Caco-2 (cell line): Measurements from ENCODE around the gene SLC25A21. TPM values are rescaled to one million over a fixed set of nuclear protein-coding genes. Genes with fewer than 3 reads are reported as not detected.
"Not testable (repeated sequence)": the region's sequence is repeated elsewhere in the genome, so short reads cannot be mapped to it uniquely, and the experiment has no call there.

ENCODE experiments used
- BruUV-seq: library from RNA; stranded (reverse); fragments of 400-500 nt; replicated peaks from 2 replicates; lab custom pipeline; 2021; lab: Mats Ljungman, UMichigan
- CTCF ChIA-PET: fragments of 300-600 bp; sonication (Branson Sonifier 250); formaldehyde crosslinking; loops from one replicate; lab custom pipeline; 2022; ENCODE audit warnings: antibody characterized with exemption; lab: Charles Lee
- POLR2A ChIA-PET: fragments of 300-600 bp; sonication (Branson Sonifier 250); formaldehyde crosslinking; loops from one replicate; lab custom pipeline; 2022; ENCODE audit warnings: antibody characterized with exemption; lab: Charles Lee
- DNase-seq, 2 experiments: peaks; one replicate each; pipeline versions ENCODE4 v3.0.0 to v3.0.0-alpha.2; 2020 to 2022
- H3K27me3 ChIP-seq: replicated peaks from 2 replicates; pipeline ENCODE4 v1.6.0; 2011; ENCODE audit warnings: low read length; ENCODE audit not compliant: control insufficient read depth, insufficient read depth
- H3K36me3 ChIP-seq: 2 replicates; pipeline ENCODE4 v1.5.1; 2011; ENCODE audit warnings: low read length; ENCODE audit not compliant: control insufficient read depth, insufficient read depth
- H3K4me1 ChIP-seq: fragments of 250-450 bp; sonication (Bioruptor Pico); 2 replicates; pipeline ENCODE4 v1.5.1; 2020; ENCODE audit warnings: mild to moderate bottlenecking
- H3K4me3 ChIP-seq: 2 replicates; pipeline ENCODE4 v1.5.1; 2011; ENCODE audit warnings: low read depth, mild to moderate bottlenecking, control low read depth, low read length
- H3K9me3 ChIP-seq: fragments of 250-450 bp; sonication (Bioruptor Pico); 2 replicates; pipeline ENCODE4 v1.5.1; 2020; ENCODE audit warnings: mild to moderate bottlenecking, moderate library complexity
- H3K27ac Mint-ChIP-seq: one replicate; pipeline ENCODE4 v1.8.0; 2022; ENCODE audit warnings: mixed read lengths; ENCODE audit not compliant: unreplicated experiment
- H3K27me3 Mint-ChIP-seq: one replicate; pipeline ENCODE4 v1.8.0; 2022; ENCODE audit warnings: mixed read lengths; ENCODE audit not compliant: insufficient read depth, unreplicated experiment
- H3K36me3 Mint-ChIP-seq: one replicate; pipeline ENCODE4 v1.8.0; 2022; ENCODE audit warnings: mild to moderate bottlenecking, mixed read lengths; ENCODE audit not compliant: insufficient read depth, unreplicated experiment
- H3K4me1 Mint-ChIP-seq: one replicate; pipeline ENCODE4 v1.8.0; 2022; ENCODE audit warnings: low read depth, mixed read lengths; ENCODE audit not compliant: unreplicated experiment
- H3K4me3 Mint-ChIP-seq: one replicate; pipeline ENCODE4 v1.8.0; 2022; ENCODE audit warnings: mild to moderate bottlenecking, moderate library complexity, mixed read lengths; ENCODE audit not compliant: unreplicated experiment
- H3K9me3 Mint-ChIP-seq: one replicate; pipeline ENCODE4 v1.8.0; 2022; ENCODE audit warnings: mixed read lengths; ENCODE audit not compliant: unreplicated experiment
- intact Hi-C: fragments of 100-400 bp; cut with micrococcal nuclease; formaldehyde crosslinking; loops from one replicate; pipeline ENCODE4 v1.10.0; 2022; ENCODE audit not compliant: unreplicated experiment
- total RNA-seq: library from RNA; stranded (reverse); gene quantifications from 2 replicates; pipeline ENCODE4 v1.2.3, GENCODE V29; 2022
- TF ChIP-seq, protein P1 (sequence below), 2 experiments: fragments of 200-600 bp in 1 of 2; IDR thresholded peaks; 1 replicate in 1 of 2; 2 replicates in 1 of 2; pipeline versions ENCODE4 v1.5.1 to v1.8.0; 2011 to 2022; ENCODE audit warnings: antibody characterized with exemption in 1 of 2, control low read depth in 1 of 2, inconsistent platforms in 1 of 2, low read depth in 1 of 2, low read length in 1 of 2, mild to moderate bottlenecking in 1 of 2, moderate library complexity in 1 of 2; ENCODE audit not compliant: insufficient read depth in 1 of 2, severe bottlenecking in 1 of 2, unreplicated experiment in 1 of 2

The SLC25A21 gene
- total RNA-seq, 1 experiment from 2014 or later, result 3.2 TPM

DNA sequence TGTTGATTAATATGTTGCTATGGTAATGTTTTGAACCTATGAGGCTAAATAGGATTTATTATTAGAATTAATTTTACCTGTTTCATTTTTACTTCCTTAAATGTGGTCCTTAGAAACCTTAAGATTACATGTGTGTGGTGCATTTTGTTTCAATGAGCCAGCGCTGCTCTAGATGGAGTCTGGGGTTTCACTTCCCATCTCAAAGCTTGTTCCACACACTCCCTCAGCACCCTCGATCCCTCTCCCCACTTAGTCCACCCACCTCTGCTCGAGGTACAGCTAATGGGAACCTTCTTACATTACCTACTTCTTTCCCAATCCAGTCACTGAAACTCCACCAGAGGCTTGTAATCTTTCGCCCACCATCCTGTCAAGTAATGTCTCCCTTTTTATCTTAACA, 305.5 kb downstream of the SLC25A21 start:
- no peaks in the 10 kb centered on the region for H3K4me1 ChIP-seq
- Mint-ChIP-seq H3K4me1 (no peaks in the 10 kb centered on the region), H3K4me3 (no peak overlapping the region), H3K36me3 (no peaks in the 10 kb centered on the region), H3K27ac (no peak overlapping the region), H3K27me3 (no peaks in the 10 kb centered on the region), H3K9me3 (peaks cover 15% of the 10 kb centered on the region)
- ChIA-PET CTCF (interaction anchor here (0.5 kb wide), 1 partner anchor 313 kb away, joined by 5 read pairs; no protein-coding TSS in a partner anchor), POLR2A (no interaction called here)
- no peaks in the 10 kb centered on the region for H3K9me3 ChIP-seq
- TF ChIP-seq, protein P1, sequence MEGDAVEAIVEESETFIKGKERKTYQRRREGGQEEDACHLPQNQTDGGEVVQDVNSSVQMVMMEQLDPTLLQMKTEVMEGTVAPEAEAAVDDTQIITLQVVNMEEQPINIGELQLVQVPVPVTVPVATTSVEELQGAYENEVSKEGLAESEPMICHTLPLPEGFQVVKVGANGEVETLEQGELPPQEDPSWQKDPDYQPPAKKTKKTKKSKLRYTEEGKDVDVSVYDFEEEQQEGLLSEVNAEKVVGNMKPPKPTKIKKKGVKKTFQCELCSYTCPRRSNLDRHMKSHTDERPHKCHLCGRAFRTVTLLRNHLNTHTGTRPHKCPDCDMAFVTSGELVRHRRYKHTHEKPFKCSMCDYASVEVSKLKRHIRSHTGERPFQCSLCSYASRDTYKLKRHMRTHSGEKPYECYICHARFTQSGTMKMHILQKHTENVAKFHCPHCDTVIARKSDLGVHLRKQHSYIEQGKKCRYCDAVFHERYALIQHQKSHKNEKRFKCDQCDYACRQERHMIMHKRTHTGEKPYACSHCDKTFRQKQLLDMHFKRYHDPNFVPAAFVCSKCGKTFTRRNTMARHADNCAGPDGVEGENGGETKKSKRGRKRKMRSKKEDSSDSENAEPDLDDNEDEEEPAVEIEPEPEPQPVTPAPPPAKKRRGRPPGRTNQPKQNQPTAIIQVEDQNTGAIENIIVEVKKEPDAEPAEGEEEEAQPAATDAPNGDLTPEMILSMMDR (IDR thresholded peaks at IDR 0.05; ENCODE audit: insufficient read depth in 1 of 2, low read depth in 1 of 2, low read length in 1 of 2, severe bottlenecking in 1 of 2, unreplicated experiment in 1 of 2), result no peak
- no peaks in the 10 kb centered on the region for H3K36me3 ChIP-seq
- BruUV-seq, result no TSS peak
- intact Hi-C loops, result no loop called here
- DNase-seq, result no peak
- H3K4me3 ChIP-seq, result no peak overlapping the region
- H3K27me3 ChIP-seq, result no peaks in the 10 kb centered on the region

DNA sequence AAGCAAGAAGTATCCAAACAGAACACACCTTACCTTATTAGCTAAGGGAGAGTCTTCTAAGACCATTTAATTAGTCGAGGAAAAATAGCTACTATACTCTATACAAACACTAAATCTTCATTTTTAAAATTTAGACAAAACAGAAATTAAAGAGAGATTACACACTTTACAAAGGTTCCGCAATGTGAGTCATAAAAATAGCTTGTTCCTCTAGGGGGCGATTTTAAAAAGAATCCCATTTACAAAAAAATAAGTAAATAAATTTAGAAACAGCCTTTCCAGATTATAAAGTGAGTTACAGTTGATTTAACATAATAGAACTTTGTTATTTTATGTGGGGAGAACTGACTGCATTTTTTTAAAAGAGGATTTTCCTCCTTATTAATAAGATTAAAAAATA, 309.1 kb downstream of the SLC25A21 start:
- TF ChIP-seq, protein P1 (IDR thresholded peaks at IDR 0.05; ENCODE audit: insufficient read depth in 1 of 2, low read depth in 1 of 2, low read length in 1 of 2, severe bottlenecking in 1 of 2, unreplicated experiment in 1 of 2), result peak in 1 of 2 experiments; percentile 38
- no peaks in the 10 kb centered on the region for H3K9me3 Mint-ChIP-seq
- no peaks in the 10 kb centered on the region for H3K4me1 Mint-ChIP-seq
- H3K4me3 Mint-ChIP-seq, result no peak overlapping the region
- Histone ChIP-seq H3K4me1 (no peaks in the 10 kb centered on the region), H3K36me3 (no peaks in the 10 kb centered on the region; the same call in 1 of the 2 replicates), H3K27me3 (no peaks in the 10 kb centered on the region), H3K4me3 (no peak overlapping the region), H3K9me3 (no peaks in the 10 kb centered on the region)
- intact Hi-C loops, result no loop called here
- ChIA-PET POLR2A (no interaction called here), CTCF (no interaction called here)
- H3K27me3 Mint-ChIP-seq, result no peaks in the 10 kb centered on the region
- no peak overlapping the region for H3K27ac Mint-ChIP-seq
- no peaks in the 10 kb centered on the region for H3K36me3 Mint-ChIP-seq
- no peak for DNase-seq
- BruUV-seq, result no TSS peak

DNA sequence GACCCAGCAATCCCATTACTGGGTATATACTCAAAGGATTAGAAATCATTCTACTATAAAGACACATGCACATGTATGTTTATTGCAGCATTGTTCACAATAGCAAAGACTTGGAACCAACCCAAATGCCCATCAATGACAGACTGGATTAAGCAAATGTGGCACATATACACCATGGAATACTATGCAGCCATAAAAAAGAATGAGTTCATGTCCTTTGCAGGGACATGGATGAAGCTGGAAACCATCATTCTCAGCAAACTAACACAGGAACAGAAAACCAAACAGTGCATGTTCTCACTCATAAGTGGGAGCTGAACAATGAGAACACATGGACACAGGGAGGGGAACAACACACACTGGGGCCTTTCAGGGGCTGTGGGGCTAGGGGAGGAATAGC, 310.2 kb downstream of the SLC25A21 start:
- H3K27me3 Mint-ChIP-seq, H3K27me3 ChIP-seq, H3K36me3 ChIP-seq, H3K9me3 Mint-ChIP-seq, BruUV-seq, CTCF ChIA-PET, H3K4me1 Mint-ChIP-seq, H3K9me3 ChIP-seq, intact Hi-C loops, H3K4me3 Mint-ChIP-seq, H3K4me3 ChIP-seq, H3K4me1 ChIP-seq, H3K27ac Mint-ChIP-seq, DNase-seq, H3K36me3 Mint-ChIP-seq, POLR2A ChIA-PET: not testable (repeated sequence)

DNA sequence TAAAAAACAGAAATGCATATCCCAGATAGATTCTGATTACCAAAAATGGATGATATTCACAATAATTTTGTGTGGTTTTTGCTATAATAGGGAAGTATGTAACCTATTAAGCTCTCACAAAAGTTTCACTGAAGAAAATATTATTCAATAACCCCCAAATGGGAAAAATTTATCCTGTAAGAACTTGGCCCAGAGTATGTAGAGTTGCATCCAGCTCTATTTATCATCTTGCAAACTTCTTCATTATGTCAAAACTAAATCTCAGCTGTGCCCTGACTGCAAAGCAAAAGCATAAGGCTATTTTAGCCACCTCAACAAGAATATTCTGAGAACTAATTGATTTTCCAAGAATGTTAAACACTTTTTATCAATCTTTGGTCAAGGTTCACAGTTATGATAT, 311.6 kb downstream of the SLC25A21 start:
- no peak for DNase-seq
- peaks cover 6% of the 10 kb centered on the region for H3K4me1 ChIP-seq
- no peaks in the 10 kb centered on the region for H3K9me3 ChIP-seq
- intact Hi-C loops, result no loop called here
- Mint-ChIP-seq H3K4me3 (no peak overlapping the region), H3K4me1 (peaks cover 7% of the 10 kb centered on the region), H3K27me3 (no peaks in the 10 kb centered on the region), H3K9me3 (no peaks in the 10 kb centered on the region), H3K27ac (no peak overlapping the region), H3K36me3 (no peaks in the 10 kb centered on the region)
- CTCF ChIA-PET, result no interaction called here
- H3K27me3 ChIP-seq, result no peaks in the 10 kb centered on the region
- no TSS peak for BruUV-seq
- TF ChIP-seq, protein P1 (IDR thresholded peaks at IDR 0.05; ENCODE audit: insufficient read depth in 1 of 2, low read depth in 1 of 2, low read length in 1 of 2, severe bottlenecking in 1 of 2, unreplicated experiment in 1 of 2), result no peak
- POLR2A ChIA-PET, result no interaction called here
- H3K4me3 ChIP-seq, result no peak overlapping the region
- H3K36me3 ChIP-seq, result no peaks in the 10 kb centered on the region; the same call in 1 of the 2 replicates
